HG03045 (cell line): Measurements from ENCODE around the gene MTARC2.
A peak's percentile ranks its signal among the peaks of the same experiment; 100 is the strongest.
"Not testable (repeated sequence)": the region's sequence is repeated elsewhere in the genome, so short reads cannot be mapped to it uniquely, and the experiment has no call there.

ENCODE experiments used
- ATAC-seq: cut with Tn5 transposase; IDR thresholded peaks from one replicate; pipeline ENCODE4 v1.9.1; 2021; ENCODE audit warnings: mild to moderate bottlenecking, moderate library complexity; ENCODE audit not compliant: unreplicated experiment

Gene MTARC2

DNA sequence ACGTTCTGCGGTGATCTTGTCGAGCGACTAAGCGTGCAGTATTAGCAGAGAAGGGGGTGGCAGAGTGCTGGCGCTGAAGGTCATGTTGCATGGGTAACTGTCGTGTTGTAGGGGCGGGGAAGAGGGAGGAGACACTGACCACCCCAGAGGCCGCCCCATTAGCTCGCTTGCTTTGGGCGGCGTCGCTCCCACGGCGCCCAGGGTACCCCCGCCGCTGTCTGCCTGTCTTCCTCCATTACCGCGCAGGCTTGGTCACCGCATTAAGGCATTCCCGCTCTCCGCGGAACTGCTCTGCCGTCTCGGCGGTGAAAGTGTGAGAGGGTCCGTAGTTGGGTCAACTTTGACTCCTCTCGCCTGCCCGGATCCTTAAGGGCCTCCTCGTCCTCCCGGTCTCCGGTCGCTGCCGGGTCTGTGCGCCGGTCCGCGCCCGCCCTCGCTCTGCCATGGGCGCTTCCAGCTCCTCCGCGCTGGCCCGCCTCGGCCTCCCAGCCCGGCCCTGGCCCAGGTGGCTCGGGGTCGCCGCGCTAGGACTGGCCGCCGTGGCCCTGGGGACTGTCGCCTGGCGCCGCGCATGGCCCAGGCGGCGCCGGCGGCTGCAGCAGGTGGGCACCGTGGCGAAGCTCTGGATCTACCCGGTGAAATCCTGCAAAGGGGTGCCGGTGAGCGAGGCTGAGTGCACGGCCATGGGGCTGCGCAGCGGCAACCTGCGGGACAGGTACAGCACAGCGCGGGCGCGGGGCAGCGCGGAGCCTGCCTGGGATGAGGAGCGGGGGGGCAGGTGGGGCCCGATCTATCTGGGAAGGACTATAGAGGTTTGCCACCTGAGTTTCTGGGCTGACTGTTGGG is at the start of gene MTARC2:
MTARC2 (plus strand) TSS at position 234 of the 846 bp plus-strand sequence; CDS start at position 444, 210 bp downstream.
- ATAC-seq: peak; percentile 94

- ATAC-seq: no peak
Measured at GRCh38 chr1:220698607-220699016, 49.5 kb upstream of the MTARC2 start.

DNA sequence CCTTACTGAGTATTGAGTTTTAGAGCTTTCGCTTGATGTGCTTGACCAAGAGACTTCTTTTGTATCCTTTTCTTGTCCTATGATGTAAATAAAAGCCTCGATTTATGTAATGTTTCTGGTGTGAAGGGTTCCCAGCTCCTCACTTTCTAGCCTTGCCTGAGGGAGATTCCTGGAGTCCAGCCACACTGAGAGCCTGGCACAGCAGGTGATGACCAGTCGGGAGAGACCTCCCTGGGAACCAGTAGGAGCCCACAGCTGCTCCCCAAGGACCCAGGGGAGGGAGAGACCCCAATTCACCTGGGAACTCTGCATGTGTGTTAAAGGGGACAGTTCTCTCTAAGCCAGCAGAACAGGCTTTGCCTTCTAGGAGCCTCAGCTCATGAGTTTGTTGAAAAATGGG is 49.1 kb upstream of the MTARC2 start:
- no peak for ATAC-seq

DNA sequence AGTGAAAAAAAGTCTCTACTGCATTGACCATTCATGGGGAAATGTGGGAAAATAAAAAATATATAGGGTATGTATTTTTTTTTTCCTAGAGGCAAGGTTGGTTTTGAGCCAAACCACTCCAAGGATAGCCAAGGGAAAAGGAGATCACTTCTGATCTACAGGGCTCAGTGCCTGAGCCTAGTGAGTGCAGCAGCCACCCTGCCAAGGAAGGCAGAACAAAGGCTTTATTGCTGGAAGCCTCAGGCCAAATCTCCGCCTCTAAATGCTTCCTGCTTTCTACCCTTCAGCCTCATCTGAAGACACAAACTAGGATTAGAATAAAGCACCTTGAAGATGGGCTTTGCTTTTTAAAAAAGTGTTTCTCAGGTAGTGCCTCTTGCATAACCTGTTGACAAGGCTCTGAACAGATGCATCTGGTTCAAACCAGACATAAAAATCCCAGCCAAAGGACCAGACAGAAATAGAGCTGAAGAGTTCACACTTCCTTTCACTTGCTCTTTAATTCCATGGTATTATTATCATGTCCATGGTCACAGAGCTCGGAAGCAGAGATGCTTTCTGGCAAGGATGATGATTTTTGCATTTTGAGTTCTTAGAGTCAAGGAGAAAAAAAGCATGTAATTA is 47.5 kb upstream of the MTARC2 start:
- ATAC-seq: no peak

DNA sequence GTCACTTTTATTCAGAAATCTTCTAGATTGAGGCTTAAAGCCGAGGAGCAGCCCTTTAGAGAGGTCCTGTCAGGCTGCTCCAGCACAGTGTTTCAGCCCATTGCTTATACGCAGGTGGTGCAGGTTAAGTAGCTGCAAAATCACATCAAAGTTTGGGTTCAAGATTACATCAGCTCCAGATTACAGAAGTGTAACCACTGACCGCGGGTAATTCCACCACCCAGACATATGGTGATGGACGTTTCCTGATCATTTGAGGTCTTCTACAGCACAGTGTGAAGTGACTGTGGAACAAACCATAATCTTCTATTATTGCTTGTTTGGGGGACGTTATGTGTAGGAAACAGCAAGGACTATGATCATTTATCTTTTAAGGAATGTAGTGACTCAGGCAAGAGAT is 46.1 kb upstream of the MTARC2 start:
- ATAC-seq: no peak

- no peak for ATAC-seq
Measured at GRCh38 chr1:220702733-220703270, 45.3 kb upstream of the MTARC2 start.

DNA sequence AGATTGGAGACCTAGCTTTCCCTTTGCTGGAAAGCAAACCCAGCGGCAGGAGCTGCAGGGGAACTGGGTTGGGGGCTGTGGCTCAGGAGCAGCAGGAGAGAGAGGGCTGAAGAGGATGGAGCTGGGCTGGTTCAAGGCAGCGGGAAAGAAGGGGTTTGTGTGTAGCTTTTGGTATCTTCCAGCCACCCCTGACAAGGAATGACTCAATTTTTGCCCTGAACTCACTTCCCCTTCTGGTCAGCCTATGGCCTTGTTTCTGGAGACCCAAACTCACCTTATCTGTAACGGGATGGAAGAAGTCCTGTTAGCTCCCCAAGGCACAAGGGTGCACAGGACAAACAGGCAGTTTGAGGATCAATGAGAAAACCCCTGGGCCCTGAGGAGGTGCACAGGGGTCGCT is 44.8 kb upstream of the MTARC2 start:
- no peak for ATAC-seq

DNA sequence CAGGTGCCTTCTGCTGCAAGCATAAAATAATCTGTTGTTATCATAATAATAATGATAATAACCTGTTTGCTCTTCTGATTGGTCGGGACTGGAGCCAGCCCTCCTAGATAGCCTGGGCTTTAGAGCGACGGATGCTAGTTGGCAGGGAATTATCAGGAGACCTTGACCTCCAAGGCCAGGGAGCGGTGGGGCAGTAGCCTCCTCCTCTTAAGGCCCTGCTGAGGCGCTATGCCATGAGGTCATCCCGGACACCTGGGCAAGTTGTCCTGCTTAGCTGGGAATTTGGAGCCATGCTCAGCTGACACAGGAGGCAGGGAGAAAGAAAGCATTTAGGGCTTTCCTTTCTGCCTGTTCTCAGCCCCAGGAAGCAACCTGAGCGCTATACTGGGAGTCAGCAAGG is 42.3 kb upstream of the MTARC2 start:
- no peak for ATAC-seq

- ATAC-seq: no peak
Measured at GRCh38 chr1:220706480-220706879, 41.6 kb upstream of the MTARC2 start.

DNA sequence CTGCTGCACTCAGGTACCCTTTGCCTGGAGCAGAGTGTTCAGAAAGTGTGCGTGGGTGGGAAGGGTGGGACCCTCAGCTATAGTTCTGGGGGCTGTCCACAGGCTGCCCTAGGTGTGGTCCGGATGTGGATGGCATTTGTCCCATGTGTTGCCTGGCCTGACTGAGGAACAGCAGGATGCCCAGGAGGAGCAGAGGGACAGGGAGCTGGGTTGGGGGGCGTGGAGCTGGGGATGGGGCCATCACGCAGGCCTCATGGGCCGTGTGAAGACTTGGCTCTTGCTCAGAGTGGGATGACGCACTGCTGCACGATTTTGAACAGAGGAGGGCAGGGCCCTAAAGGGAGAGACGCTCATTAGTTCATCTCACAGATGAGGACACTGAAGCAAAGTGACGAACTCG is 41.0 kb upstream of the MTARC2 start:
- ATAC-seq: no peak

- no peak for ATAC-seq
Measured at GRCh38 chr1:220708244-220708643, 39.9 kb upstream of the MTARC2 start.

GRCh38 chr1:220708936-220709801 is 39.0 kb upstream of the MTARC2 start:
- no peak for ATAC-seq

GRCh38 chr1:220710333-220710732 is 37.8 kb upstream of the MTARC2 start:
- no peak for ATAC-seq

DNA sequence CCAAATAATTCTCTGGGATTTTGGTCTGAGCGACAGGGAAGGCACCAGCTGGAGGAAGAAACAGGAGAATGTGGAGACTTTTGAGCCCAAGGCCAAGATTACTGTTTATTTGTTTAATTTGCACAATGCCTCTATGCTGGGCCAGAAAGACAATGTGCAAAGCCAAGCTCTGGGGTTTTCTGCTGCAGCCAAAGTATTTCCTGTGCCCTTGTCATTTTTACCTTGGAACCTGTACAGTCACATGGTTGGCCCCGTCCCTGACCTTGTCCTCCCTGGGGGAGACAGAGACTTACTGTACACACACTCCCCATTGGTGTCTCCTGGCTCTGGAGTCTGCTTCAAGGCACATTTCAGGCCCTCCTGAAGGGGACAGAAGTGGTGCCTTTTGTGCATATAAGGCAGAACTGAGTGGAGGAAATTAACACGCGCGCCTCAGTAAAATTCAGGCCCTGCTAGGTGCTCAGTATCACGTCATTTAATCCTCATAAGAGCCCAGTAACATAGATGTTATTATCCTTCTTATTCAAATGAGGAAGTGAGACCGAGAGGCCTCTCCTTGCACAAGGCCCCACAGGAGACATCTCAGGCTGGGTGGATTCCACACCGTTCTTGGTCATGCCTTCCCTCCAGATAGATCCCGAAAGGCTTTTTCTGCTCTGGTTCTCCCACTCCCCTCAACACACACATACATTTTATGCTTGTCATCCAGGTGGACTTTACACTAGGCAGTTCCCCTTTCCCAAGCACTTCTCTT is 36.9 kb upstream of the MTARC2 start:
- ATAC-seq: peak; percentile 89

DNA sequence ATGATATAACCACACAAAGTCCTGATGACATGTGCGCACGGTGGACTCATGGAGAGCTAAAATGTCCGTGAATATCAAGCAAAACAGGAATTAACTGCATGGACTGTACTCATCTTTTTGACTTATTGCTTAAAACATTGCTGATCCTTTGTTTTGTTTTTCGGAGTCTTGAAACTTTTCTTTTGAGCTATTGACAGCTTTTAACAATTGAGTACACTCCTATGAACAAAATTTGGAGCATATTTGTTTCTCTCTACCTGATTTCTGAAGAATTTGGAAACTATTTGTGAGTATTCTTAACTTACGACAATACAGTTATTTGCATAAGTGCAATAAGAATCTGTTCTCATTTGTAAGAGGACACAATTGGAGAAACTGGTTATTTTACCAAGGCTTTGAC is 32.1 kb upstream of the MTARC2 start:
- not testable (repeated sequence) for ATAC-seq

GRCh38 chr1:220717800-220718640 is 30.1 kb upstream of the MTARC2 start:
- ATAC-seq: no peak

- ATAC-seq: not testable (repeated sequence)
Measured at GRCh38 chr1:220721266-220721665, 26.9 kb upstream of the MTARC2 start.

- no peak for ATAC-seq
Measured at GRCh38 chr1:220726634-220727033, 21.5 kb upstream of the MTARC2 start.

GRCh38 chr1:220727519-220727918 is 20.6 kb upstream of the MTARC2 start:
- no peak for ATAC-seq

DNA sequence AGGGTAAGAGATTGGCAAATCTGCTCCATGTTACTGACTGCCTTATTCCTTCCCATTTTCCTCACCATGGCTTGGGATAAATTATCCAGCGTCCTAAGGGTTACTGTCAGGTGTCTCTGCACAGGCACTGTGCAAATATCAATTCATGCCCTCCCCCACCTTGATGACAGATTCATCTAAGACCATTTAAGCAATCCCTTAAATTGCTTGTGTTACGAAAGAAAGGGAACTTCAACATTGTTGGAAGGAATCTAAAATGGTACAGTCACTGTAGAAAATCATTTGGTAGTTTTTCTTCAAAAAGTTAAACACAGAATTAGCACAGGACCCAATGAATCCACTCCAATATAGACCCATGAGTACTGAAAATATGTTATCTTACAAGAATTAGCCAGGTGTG is 17.6 kb upstream of the MTARC2 start:
- no peak for ATAC-seq
